Left lung (tissue), 10 donors: ENCODE results near the gene CTDNEP1. TPM values are rescaled to one million over a fixed set of nuclear protein-coding genes. Genes with fewer than 3 reads are reported as not detected.
A peak's percentile ranks its signal among the peaks of the same experiment; 100 is the strongest.

Experiments used
- ATAC-seq: fragments of 200-7000 bp; cut with Tn5 transposase; one replicate; pipeline ENCODE4 v1.9.1; 2020; ENCODE audit warnings: moderate library complexity
- DNase-seq, 4 donors: peaks; one replicate each; pipeline ENCODE4 v3.0.0-alpha.2; 2013 to 2020
- H3K27ac ChIP-seq, 2 donors: fragments of 200-600 bp; sonication (generic) in 1 of 2; one replicate each; pipeline versions ENCODE4 v1.5.0 to v1.8.0; 2020 to 2021
- H3K27me3 ChIP-seq, 2 donors: fragments of 200-600 bp; sonication (generic) in 1 of 2; one replicate each; pipeline versions ENCODE4 v1.5.0 to v1.8.0; 2020 to 2021
- H3K36me3 ChIP-seq, 2 donors: fragments of 200-600 bp; sonication (generic) in 1 of 2; one replicate each; pipeline versions ENCODE4 v1.5.0 to v1.8.0; 2020 to 2021
- H3K4me1 ChIP-seq, 2 donors: fragments of 200-600 bp; one replicate each; pipeline ENCODE4 v1.8.0; 2021
- H3K4me3 ChIP-seq, 2 donors: fragments of 200-600 bp; sonication (generic) in 1 of 2; one replicate each; pipeline versions ENCODE4 v1.5.0 to v1.8.0; 2020 to 2021; ENCODE audit warnings: mild to moderate bottlenecking in 1 of 2
- H3K9me3 ChIP-seq, 2 donors: fragments of 200-600 bp; sonication (generic) in 1 of 2; one replicate each; pipeline versions ENCODE4 v1.5.0 to v1.8.0; 2020 to 2021
- CTCF ChIP-seq, 2 donors: fragments of 200-600 bp; sonication (generic) in 1 of 2; IDR thresholded peaks; one replicate each; pipeline versions ENCODE4 v1.5.0 to v1.8.0; 2021; ENCODE audit warnings: antibody characterized with exemption in 2 of 2
- intact Hi-C, 2 donors: fragments of 100-400 bp; cut with DNase I; formaldehyde crosslinking; loops; one replicate each; pipeline versions ENCODE4 v1.11.2 to v1.14.2; 2022
- polyA plus RNA-seq, 6 donors: library from polyadenylated mRNA; unstranded; fragments of 120-200 nt; gene quantifications; one replicate each; pipeline ENCODE4 v1.2.1, GENCODE V29; 2013; ENCODE audit not compliant: insufficient read length in 6 of 6
- total RNA-seq, 2 donors: library from RNA; stranded (reverse); fragmentation: NEBNext Ultra II Directional; extraction: Animal tissue kit (Norgen Biotek cat#: 25700); gene quantifications; one replicate each; pipeline ENCODE4 v1.2.1, GENCODE V29; 2021
- donor health status: DM: no; HTN: yes; CAD: no.
- donor health status: DM: no; HTN: no; CAD: no.

The CTDNEP1 gene
- total and polyA plus RNA-seq, 8 donors, result 133 to 171 (median 146) TPM

- no peaks in the 10 kb centered on the region for H3K9me3 ChIP-seq
- no peaks in the 10 kb centered on the region for H3K27me3 ChIP-seq
- peak within 1 kb of the TSS; percentile 96 to 97 for H3K27ac ChIP-seq
- peak; percentile 54 for ATAC-seq
- H3K4me3 ChIP-seq, result peak within 1 kb of the TSS; percentile 91 to 99
- intact Hi-C loops, result no loop called here
- peaks cover 17 to 39% of the 10 kb centered on the region in 2 donors for H3K4me1 ChIP-seq
- DNase-seq, result peak; percentile 94 to 98 (median 96)
- peaks cover 0 to 50% of the 10 kb centered on the region in 2 donors for H3K36me3 ChIP-seq
- peak in 1 of 2 donors; percentile 12 for TF ChIP-seq CTCF (IDR thresholded peaks at IDR 0.05)
Observed at GRCh38 chr17:7241783-7242716, 9.5 kb downstream of the CTDNEP1 start, which contains the start of gene GABARAP. TSS of gene GABARAP (minus strand) at chr17:7242449. CDS start at chr17:7242330, 119 bp downstream.

- intact Hi-C loops, result no loop called here
- TF ChIP-seq CTCF (IDR thresholded peaks at IDR 0.05), result no peak
- DNase-seq (no peak), ATAC-seq (no peak)
- Histone ChIP-seq H3K36me3 (peaks cover 0 to 50% of the 10 kb centered on the region in 2 donors), H3K4me1 (peaks cover 17 to 47% of the 10 kb centered on the region in 2 donors), H3K9me3 (no peaks in the 10 kb centered on the region), H3K27ac (peak overlapping the region; percentile 96 to 97), H3K27me3 (no peaks in the 10 kb centered on the region), H3K4me3 (peak overlapping the region; percentile 91 to 99)
Observed at GRCh38 chr17:7241090-7241733, 10.3 kb downstream of the CTDNEP1 start.

- TF ChIP-seq CTCF (IDR thresholded peaks at IDR 0.05), result no peak
- DNase-seq (no peak), ATAC-seq (no peak)
- no peaks in the 10 kb centered on the region for H3K27me3 ChIP-seq
- H3K4me1 ChIP-seq, result peaks cover 19 to 55% of the 10 kb centered on the region in 2 donors
- no peaks in the 10 kb centered on the region for H3K9me3 ChIP-seq
- peaks cover 0 to 50% of the 10 kb centered on the region in 2 donors for H3K36me3 ChIP-seq
- H3K4me3 ChIP-seq, result peak overlapping the region; percentile 91 to 99
- intact Hi-C loops, result no loop called here
- peak overlapping the region; percentile 96 to 97 for H3K27ac ChIP-seq
Observed at GRCh38 chr17:7240375-7240774, 11.2 kb downstream of the CTDNEP1 start.

GRCh38 chr17:7239091-7240027 is 12.2 kb downstream of the CTDNEP1 start, which contains the start of gene PHF23:
TSS of gene PHF23 (minus strand) at chr17:7239457. CDS start at chr17:7239279, 178 bp downstream.
- intact Hi-C loops, result no loop called here
- Histone ChIP-seq H3K27me3 (no peaks in the 10 kb centered on the region), H3K4me3 (peak within 1 kb of the TSS; percentile 86 to 99), H3K36me3 (peaks cover 0 to 45% of the 10 kb centered on the region in 2 donors), H3K4me1 (peaks cover 24 to 64% of the 10 kb centered on the region in 2 donors), H3K27ac (peak within 1 kb of the TSS; percentile 89 to 96), H3K9me3 (no peaks in the 10 kb centered on the region)
- TF ChIP-seq CTCF (IDR thresholded peaks at IDR 0.05), result peak in 1 of 2 donors; percentile 35
- ATAC-seq (peak; percentile 76), DNase-seq (peak; percentile 99 to 100 (median 100))
